Spleen (tissue), 11 donors: ENCODE measurements around the gene CPSF3. TPM values are rescaled to one million over a fixed set of nuclear protein-coding genes. Genes with fewer than 3 reads are reported as not detected.
A peak's percentile ranks its signal among the peaks of the same experiment; 100 is the strongest.

Experiments
- DNase-seq: peaks from one replicate; pipeline ENCODE4 v3.0.0-alpha.2; 2020
- H3K27ac ChIP-seq, 8 donors: fragments of 200-600 bp; sonication (generic) in 7 of 8; 1 replicate in 4 of 8; 2 replicates in 4 of 8; pipeline versions ENCODE4 v1.5.0 to v1.8.0; 2016 to 2021; ENCODE audit warnings: inconsistent platforms in 4 of 8, mild to moderate bottlenecking in 4 of 8, moderate library complexity in 1 of 8
- H3K27me3 ChIP-seq, 7 donors: fragments of 200-600 bp; sonication (generic) in 6 of 7; replicated peaks in 1 of 7; 1 replicate in 4 of 7; 2 replicates in 3 of 7; pipeline versions ENCODE4 v1.5.0 to v1.8.0; 2016 to 2021; ENCODE audit warnings: inconsistent platforms in 3 of 7, mild to moderate bottlenecking in 1 of 7
- H3K36me3 ChIP-seq, 6 donors: fragments of 200-600 bp; sonication (generic) in 5 of 6; 1 replicate in 4 of 6; 2 replicates in 2 of 6; pipeline versions ENCODE4 v1.5.0 to v1.8.0; 2016 to 2021; ENCODE audit warnings: inconsistent platforms in 2 of 6
- H3K4me1 ChIP-seq, 6 donors: fragments of 200-600 bp; sonication (generic) in 5 of 6; 1 replicate in 3 of 6; 2 replicates in 3 of 6; pipeline versions ENCODE4 v1.5.0 to v1.8.0; 2016 to 2021; ENCODE audit warnings: inconsistent platforms in 3 of 6
- H3K4me3 ChIP-seq, 8 donors: fragments of 200-600 bp; sonication (generic) in 7 of 8; 1 replicate in 4 of 8; 2 replicates in 4 of 8; pipeline versions ENCODE4 v1.5.0 to v1.8.0; 2016 to 2021; ENCODE audit warnings: inconsistent platforms in 4 of 8, mild to moderate bottlenecking in 4 of 8, moderate library complexity in 2 of 8
- H3K9me3 ChIP-seq, 8 donors: fragments of 200-600 bp; sonication (generic) in 7 of 8; 1 replicate in 4 of 8; 2 replicates in 4 of 8; pipeline versions ENCODE4 v1.5.0 to v1.8.0; 2016 to 2021; ENCODE audit warnings: inconsistent platforms in 4 of 8
- CTCF ChIP-seq, 11 experiments: fragments of 200-600 bp in 7 of 11; fragments of 450-650 bp in 4 of 11; sonication (generic) in 4 of 11; IDR thresholded peaks in 8 of 11; conservative IDR thresholded peaks in 3 of 11; 1 replicate in 7 of 11; 2 replicates in 4 of 11; pipeline versions ENCODE4 v1.4.0 to v1.8.0; 2016 to 2021; ENCODE audit warnings: antibody characterized with exemption in 11 of 11, inconsistent platforms in 4 of 11, mild to moderate bottlenecking in 1 of 11
- POLR2A ChIP-seq, 3 donors: fragments of 450-650 bp; IDR thresholded peaks; one replicate each; pipeline ENCODE4 v1.5.1; 2017; ENCODE audit warnings: antibody characterized with exemption in 3 of 3, mild to moderate bottlenecking in 1 of 3
- POLR2AphosphoS5 ChIP-seq, 3 donors: sonication (generic); formaldehyde crosslinking; IDR thresholded peaks; one replicate each; pipeline ENCODE4 v1.5.1; 2017; ENCODE audit warnings: antibody characterized with exemption in 3 of 3
- WGBS, 5 donors: extraction: QIAGEN DNeasy Blood & Tissue Kit in 3 of 5; methylation state at CpG; one replicate each; pipeline versions ENCODE4 v1.1.5 to v1.1.7; 2013 to 2018; 5-methylcytosine and 5-hydroxymethylcytosine counted together
- intact Hi-C: fragments of 100-400 bp; cut with DNase I; formaldehyde crosslinking; loops from one replicate; pipeline ENCODE4 v1.15.0; 2023; ENCODE audit warnings: low total_unique reads
- polyA plus RNA-seq, 3 donors: library from polyadenylated mRNA; stranded (reverse); fragments of 200-250 nt; gene quantifications; one replicate each; pipeline ENCODE4 v1.2.1, GENCODE V29; 2013
- total RNA-seq, 7 donors: library from RNA; depleted of rRNA in 3 of 7; stranded (reverse); fragments of >200 nt in 3 of 7; fragmentation: NEBNext Ultra II Directional in 4 of 7; extraction: Animal tissue kit (Norgen Biotek cat#: 25700) in 4 of 7; gene quantifications; one replicate each; pipeline versions ENCODE4 v1.1.0 to v1.2.1, GENCODE V29; 2016 to 2021
- donor health status: healthy with polysubstance abuse.
- donor health status: DM: no; HTN: no; CAD: no; lungs with moderate emphysema.
- donor health status: DM: no; HTN: no; CAD: no.
- donor health status: Bipolar disorder and iron deficiency.
- donor health status: healthy.
- donor health status: DM: no; HTN: no; CAD: no.
- donor health status: DM: yes; HTN: yes; CAD: no.

The CPSF3 gene
- total and polyA plus RNA-seq, 10 donors, result 18.9 to 35.8 (median 27.5) TPM

GRCh38 chr2:9424447-9425164 lies 1.2 kb downstream of the CPSF3 start:
- peaks cover 0 to 16% (median 5%) of the 10 kb centered on the region in 6 donors for H3K36me3 ChIP-seq
- no peaks in the 10 kb centered on the region for H3K27me3 ChIP-seq
- peak overlapping the region in 7 of 8 donors; percentile 74 to 97 (median 89) for H3K4me3 ChIP-seq
- no peak for TF ChIP-seq POLR2AphosphoS5 (IDR thresholded peaks at IDR 0.05)
- no peak for TF ChIP-seq POLR2A (IDR thresholded peaks at IDR 0.05)
- TF ChIP-seq CTCF (IDR thresholded peaks at IDR 0.05 in 8 of 11, conservative IDR thresholded peaks at IDR 0.05 in 3 of 11), result no peak
- intact Hi-C loops, result no loop called here
- no peak for DNase-seq
- no peaks in the 10 kb centered on the region for H3K9me3 ChIP-seq
- WGBS, 5 donors, result 61 to 74% (median 69%) methylated on average over 11 of the region's 11 CpGs
- peak overlapping the region in 6 of 8 donors; percentile 91 to 96 (median 94) for H3K27ac ChIP-seq
- H3K4me1 ChIP-seq, result peaks cover 18 to 59% (median 38%) of the 10 kb centered on the region in 6 donors

GRCh38 chr2:9428965-9429577 lies 5.6 kb downstream of the CPSF3 start:
- H3K27me3 ChIP-seq, result no peaks in the 10 kb centered on the region
- H3K27ac ChIP-seq, result no peak overlapping the region
- H3K36me3 ChIP-seq, result peaks cover 0 to 61% (median 46%) of the 10 kb centered on the region in 6 donors
- intact Hi-C loops, result no loop called here
- H3K4me1 ChIP-seq, result peaks cover 9 to 23% (median 13%) of the 10 kb centered on the region in 6 donors
- no peak for DNase-seq
- WGBS, 5 donors, result 75 to 94% (median 88%) methylated on average over 5 of the region's 5 CpGs
- H3K4me3 ChIP-seq, result no peak overlapping the region
- H3K9me3 ChIP-seq, result no peaks in the 10 kb centered on the region
- no peak for TF ChIP-seq POLR2A (IDR thresholded peaks at IDR 0.05)
- TF ChIP-seq POLR2AphosphoS5 (IDR thresholded peaks at IDR 0.05), result no peak
- TF ChIP-seq CTCF (IDR thresholded peaks at IDR 0.05 in 8 of 11, conservative IDR thresholded peaks at IDR 0.05 in 3 of 11), result no peak

GRCh38 chr2:9430316-9431293 lies 7.2 kb downstream of the CPSF3 start:
- 73 to 81% (median 78%) methylated on average over 2 of the region's 2 CpGs for WGBS, 5 donors
- peaks cover 0 to 76% (median 59%) of the 10 kb centered on the region in 6 donors for H3K36me3 ChIP-seq
- no peak for TF ChIP-seq CTCF (IDR thresholded peaks at IDR 0.05 in 8 of 11, conservative IDR thresholded peaks at IDR 0.05 in 3 of 11)
- TF ChIP-seq POLR2A (IDR thresholded peaks at IDR 0.05), result no peak
- TF ChIP-seq POLR2AphosphoS5 (IDR thresholded peaks at IDR 0.05), result no peak

More at GRCh38 chr2:9430316-9431293, 7.2 kb downstream of the CPSF3 start:
- peaks cover 0 to 8% (median 0%) of the 10 kb centered on the region in 6 donors for H3K4me1 ChIP-seq
- H3K27ac ChIP-seq, result no peak overlapping the region
- H3K27me3 ChIP-seq, result no peaks in the 10 kb centered on the region
- H3K9me3 ChIP-seq, result no peaks in the 10 kb centered on the region
- no peak overlapping the region for H3K4me3 ChIP-seq
- intact Hi-C loops, result no loop called here
- no peak for DNase-seq
